ENCODE results near the gene NOB1.

- TF ChIP-seq, protein P1, sequence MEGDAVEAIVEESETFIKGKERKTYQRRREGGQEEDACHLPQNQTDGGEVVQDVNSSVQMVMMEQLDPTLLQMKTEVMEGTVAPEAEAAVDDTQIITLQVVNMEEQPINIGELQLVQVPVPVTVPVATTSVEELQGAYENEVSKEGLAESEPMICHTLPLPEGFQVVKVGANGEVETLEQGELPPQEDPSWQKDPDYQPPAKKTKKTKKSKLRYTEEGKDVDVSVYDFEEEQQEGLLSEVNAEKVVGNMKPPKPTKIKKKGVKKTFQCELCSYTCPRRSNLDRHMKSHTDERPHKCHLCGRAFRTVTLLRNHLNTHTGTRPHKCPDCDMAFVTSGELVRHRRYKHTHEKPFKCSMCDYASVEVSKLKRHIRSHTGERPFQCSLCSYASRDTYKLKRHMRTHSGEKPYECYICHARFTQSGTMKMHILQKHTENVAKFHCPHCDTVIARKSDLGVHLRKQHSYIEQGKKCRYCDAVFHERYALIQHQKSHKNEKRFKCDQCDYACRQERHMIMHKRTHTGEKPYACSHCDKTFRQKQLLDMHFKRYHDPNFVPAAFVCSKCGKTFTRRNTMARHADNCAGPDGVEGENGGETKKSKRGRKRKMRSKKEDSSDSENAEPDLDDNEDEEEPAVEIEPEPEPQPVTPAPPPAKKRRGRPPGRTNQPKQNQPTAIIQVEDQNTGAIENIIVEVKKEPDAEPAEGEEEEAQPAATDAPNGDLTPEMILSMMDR (IDR thresholded peaks at IDR 0.05), result no peak
- TF ChIP-seq EZH2 (IDR thresholded peaks at IDR 0.05; ENCODE audit: borderline replicate concordance, insufficient read depth, low read depth, low read length, poor library complexity, severe bottlenecking), result no peak
These were observed 2.0 kb upstream of the NOB1 start for GRCh38 chr16:69756705-69757104.

Data from B cell (primary cell).